GM10266 (cell line): ENCODE measurements around the gene TST.
"Not testable (repeated sequence)": the region's sequence is repeated elsewhere in the genome, so short reads cannot be mapped to it uniquely, and the experiment has no call there.

Experiments used
- DNase-seq: peaks from one replicate; pipeline ENCODE4 v3.0.0; 2012; ENCODE audit errors: extremely low spot score
- CTCF ChIP-seq: IDR thresholded peaks from 2 replicates; pipeline ENCODE4 v1.5.1; 2012; ENCODE audit warnings: mild to moderate bottlenecking, low read depth; ENCODE audit not compliant: control insufficient read depth, insufficient read depth; ENCODE audit errors: missing control alignments

Gene TST

GRCh38 chr22:36991206-36991605 is 28.0 kb downstream of the TST start:
- TF ChIP-seq CTCF = no peak
- DNase-seq = no peak

GRCh38 chr22:36990457-36990856 is 28.8 kb downstream of the TST start:
- DNase-seq = no peak
- TF ChIP-seq CTCF = no peak

GRCh38 chr22:36989012-36989411 is 30.2 kb downstream of the TST start:
- DNase-seq = not testable (repeated sequence)

GRCh38 chr22:36988075-36988832 is 31.0 kb downstream of the TST start:
- no peak for DNase-seq
- TF ChIP-seq CTCF = no peak

GRCh38 chr22:36986242-36986821 is 32.9 kb downstream of the TST start:
- no peak for DNase-seq

GRCh38 chr22:36985211-36985889 is 33.9 kb downstream of the TST start:
- TF ChIP-seq CTCF = no peak
- no peak for DNase-seq

More at GRCh38 chr22:36986242-36986821, 32.9 kb downstream of the TST start:
- peak; percentile 51 for TF ChIP-seq CTCF

GRCh38 chr22:36982136-36982535 is 37.1 kb downstream of the TST start:
- DNase-seq = no peak
- TF ChIP-seq CTCF = no peak
